Measurements from ENCODE around the gene MAPKAPK2. TPM values are rescaled to one million over a fixed set of nuclear protein-coding genes. Genes with fewer than 3 reads are reported as not detected.

MAPKAPK2 gene
- polyA plus RNA-seq, 1 donor (not counting 4 experiments of a cell fraction or from before 2014, with no cell fraction given): 41.5 TPM

DNA sequence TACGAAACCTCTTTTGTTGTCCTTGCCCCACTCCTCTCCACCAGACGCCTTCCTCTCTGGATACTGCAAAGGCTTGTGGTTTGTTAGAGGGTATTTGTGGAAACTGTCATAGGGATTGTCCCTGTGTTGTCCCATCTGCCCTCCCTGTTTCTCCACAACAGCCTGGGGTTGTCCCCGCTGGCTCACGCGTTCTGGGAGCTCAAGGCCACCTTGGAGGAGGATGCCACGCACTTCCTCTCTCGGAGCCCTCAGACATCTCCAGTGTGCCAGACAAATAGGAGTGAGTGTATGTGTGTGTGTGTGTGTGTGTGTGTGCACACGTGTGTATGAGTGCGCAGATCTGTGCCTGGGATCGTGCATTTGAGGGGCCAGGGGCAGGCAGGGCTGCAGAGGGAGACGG, 48.3 kb downstream of the MAPKAPK2 start:
- Histone ChIP-seq H4K20me1 (ENCODE audit: control insufficient read depth, extremely low read depth, insufficient read depth, low read length) (peaks cover 5% of the 10 kb centered on the region), H3K9me3 (ENCODE audit: control insufficient read depth, low read depth, low read length) (no peaks in the 10 kb centered on the region), H3K27me3 (ENCODE audit: control insufficient read depth, extremely low read depth, insufficient read depth, low read length) (no peaks in the 10 kb centered on the region), H3K79me2 (ENCODE audit: control insufficient read depth, insufficient read depth, low read length) (peaks cover 9% of the 10 kb centered on the region), H3K9ac (ENCODE audit: control insufficient read depth, extremely low read depth, insufficient read depth, low read length) (no peak overlapping the region), H3K4me3 (ENCODE audit: control insufficient read depth in 2 of 3, extremely low read depth in 1 of 3, insufficient read depth in 2 of 3, low read depth in 1 of 3, low read length in 3 of 3) (no peak overlapping the region), H3K27ac (ENCODE audit: control insufficient read depth, insufficient read depth, low read length) (no peak overlapping the region), H3K4me2 (ENCODE audit: control insufficient read depth, extremely low read depth, insufficient read depth, low read depth, low read length) (no peak overlapping the region), H3K9me1 (ENCODE audit: control insufficient read depth, extremely low read depth, insufficient read depth, low read length) (no peaks in the 10 kb centered on the region), H3K4me1 (ENCODE audit: control insufficient read depth, extremely low read depth, insufficient read depth, low read length) (no peaks in the 10 kb centered on the region), H2AFZ (ENCODE audit: control insufficient read depth, low read length) (no peak overlapping the region), H3K36me3 (ENCODE audit: control insufficient read depth in 2 of 2, extremely low read depth in 1 of 2, insufficient read depth in 2 of 2, low read length in 2 of 2) (peaks cover 39 to 44% of the 10 kb centered on the region in 2 experiments)
- TF ChIP-seq CTCF (optimal IDR thresholded peaks at IDR 0.05 in 1 of 3, IDR thresholded peaks at IDR 0.05 in 1 of 3, conservative IDR thresholded peaks at IDR 0.05 in 1 of 3; ENCODE audit: extremely low read depth in 1 of 3, insufficient read depth in 2 of 3, low read length in 3 of 3) (no peak), EZH2 (IDR thresholded peaks at IDR 0.05; ENCODE audit: low read length) (no peak)
- FAIRE-seq (no peak), DNase-seq (ENCODE audit: low read depth, low spot score) (no peak)
- dilution Hi-C loops (cut with MboI; ENCODE audit: extremely low pct_ligation_motif_present, low sequenced_read_pairs): no loop called here

- FAIRE-seq (no peak), DNase-seq (ENCODE audit: low read depth, low spot score) (no peak)
- H3K36me3 ChIP-seq (ENCODE audit: control insufficient read depth in 2 of 2, extremely low read depth in 1 of 2, insufficient read depth in 2 of 2, low read length in 2 of 2): peaks cover 28 to 40% of the 10 kb centered on the region in 2 experiments
- H3K27ac ChIP-seq (ENCODE audit: control insufficient read depth, insufficient read depth, low read length): no peak overlapping the region
- no peaks in the 10 kb centered on the region for H4K20me1 ChIP-seq (ENCODE audit: control insufficient read depth, extremely low read depth, insufficient read depth, low read length)
- H3K4me1 ChIP-seq (ENCODE audit: control insufficient read depth, extremely low read depth, insufficient read depth, low read length): peaks cover 8% of the 10 kb centered on the region
- no peaks in the 10 kb centered on the region for H3K9me1 ChIP-seq (ENCODE audit: control insufficient read depth, extremely low read depth, insufficient read depth, low read length)
- no peak overlapping the region for H3K4me2 ChIP-seq (ENCODE audit: control insufficient read depth, extremely low read depth, insufficient read depth, low read depth, low read length)
- H3K4me3 ChIP-seq (ENCODE audit: control insufficient read depth in 2 of 3, extremely low read depth in 1 of 3, insufficient read depth in 2 of 3, low read depth in 1 of 3, low read length in 3 of 3): no peak overlapping the region
- H3K79me2 ChIP-seq (ENCODE audit: control insufficient read depth, insufficient read depth, low read length): no peaks in the 10 kb centered on the region
- peak; percentile 78 to 87 (median 81) for TF ChIP-seq CTCF (optimal IDR thresholded peaks at IDR 0.05 in 1 of 3, IDR thresholded peaks at IDR 0.05 in 1 of 3, conservative IDR thresholded peaks at IDR 0.05 in 1 of 3; ENCODE audit: extremely low read depth in 1 of 3, insufficient read depth in 2 of 3, low read length in 3 of 3)
- TF ChIP-seq EZH2 (IDR thresholded peaks at IDR 0.05; ENCODE audit: low read length): no peak
- no peaks in the 10 kb centered on the region for H3K9me3 ChIP-seq (ENCODE audit: control insufficient read depth, low read depth, low read length)
- dilution Hi-C loops (cut with MboI; ENCODE audit: extremely low pct_ligation_motif_present, low sequenced_read_pairs): no loop called here
- no peaks in the 10 kb centered on the region for H3K27me3 ChIP-seq (ENCODE audit: control insufficient read depth, extremely low read depth, insufficient read depth, low read length)
- no peak overlapping the region for H2AFZ ChIP-seq (ENCODE audit: control insufficient read depth, low read length)
- no peak overlapping the region for H3K9ac ChIP-seq (ENCODE audit: control insufficient read depth, extremely low read depth, insufficient read depth, low read length)
These were observed 49.9 kb downstream of the MAPKAPK2 start for GRCh38 chr1:206734499-206735142.
